Subcutaneous abdominal adipose tissue (tissue), 5 donors: ENCODE results near the gene FNIP2.

Experiments
- H3K27ac ChIP-seq: one replicate; pipeline ENCODE4 v1.7.0; 2013; ENCODE audit warnings: low read depth, mild to moderate bottlenecking, inconsistent platforms, low read length, moderate library complexity
- H3K27me3 ChIP-seq, 5 donors: one replicate each; pipeline ENCODE4 v1.7.0; 2013; ENCODE audit warnings: low read length in 5 of 5, inconsistent platforms in 1 of 5; ENCODE audit not compliant: control insufficient read depth in 5 of 5, insufficient read depth in 4 of 5
- H3K36me3 ChIP-seq, 5 donors: one replicate each; pipeline ENCODE4 v1.7.0; 2013; ENCODE audit warnings: low read length in 5 of 5; ENCODE audit not compliant: control insufficient read depth in 5 of 5, insufficient read depth in 5 of 5
- H3K4me1 ChIP-seq, 5 donors: one replicate each; pipeline ENCODE4 v1.7.0; 2013; ENCODE audit warnings: low read length in 5 of 5, mild to moderate bottlenecking in 3 of 5, moderate library complexity in 1 of 5; ENCODE audit not compliant: control insufficient read depth in 5 of 5, insufficient read depth in 5 of 5
- H3K4me3 ChIP-seq, 5 donors: one replicate each; pipeline ENCODE4 v1.7.0; 2013; ENCODE audit warnings: low read length in 5 of 5, low read depth in 1 of 5
- H3K9ac ChIP-seq, 5 donors: one replicate each; pipeline ENCODE4 v1.7.0; 2013; ENCODE audit warnings: low read length in 5 of 5, mild to moderate bottlenecking in 4 of 5, moderate library complexity in 3 of 5
- H3K9me3 ChIP-seq, 5 donors: one replicate each; pipeline ENCODE4 v1.7.0; 2013; ENCODE audit warnings: low read length in 5 of 5; ENCODE audit not compliant: control insufficient read depth in 5 of 5
- donor health status: healthy.
- donor health status: healthy.
- donor health status: healthy.
- donor health status: healthy.
- donor health status: healthy.

The FNIP2 gene

GRCh38 chr4:158859661-158860060 lies 90.8 kb downstream of the FNIP2 start:
- H3K4me1 ChIP-seq = peaks cover 0 to 4% (median 0%) of the 10 kb centered on the region in 5 donors

GRCh38 chr4:158860856-158861255 lies 92.0 kb downstream of the FNIP2 start:
- Histone ChIP-seq H3K4me1 (peaks cover 0 to 7% (median 3%) of the 10 kb centered on the region in 5 donors), H3K27ac (no peak overlapping the region), H3K9ac (no peak overlapping the region), H3K4me3 (no peak overlapping the region), H3K9me3 (no peaks in the 10 kb centered on the region), H3K36me3 (peaks cover 38 to 52% (median 48%) of the 10 kb centered on the region in 5 donors), H3K27me3 (no peaks in the 10 kb centered on the region)

More at GRCh38 chr4:158859661-158860060, 90.8 kb downstream of the FNIP2 start:
- no peak overlapping the region for H3K4me3 ChIP-seq
- H3K36me3 ChIP-seq = peaks cover 38 to 52% (median 48%) of the 10 kb centered on the region in 5 donors
- H3K9me3 ChIP-seq = no peaks in the 10 kb centered on the region
- no peak overlapping the region for H3K9ac ChIP-seq
- no peak overlapping the region for H3K27ac ChIP-seq
- H3K27me3 ChIP-seq = no peaks in the 10 kb centered on the region

GRCh38 chr4:158861281-158861680 lies 92.5 kb downstream of the FNIP2 start:
- Histone ChIP-seq H3K27me3 (no peaks in the 10 kb centered on the region), H3K4me3 (no peak overlapping the region), H3K36me3 (peaks cover 38 to 52% (median 48%) of the 10 kb centered on the region in 5 donors), H3K9ac (no peak overlapping the region), H3K4me1 (peaks cover 0 to 7% (median 4%) of the 10 kb centered on the region in 5 donors), H3K27ac (no peak overlapping the region), H3K9me3 (no peaks in the 10 kb centered on the region)

- Histone ChIP-seq H3K9me3 (no peaks in the 10 kb centered on the region), H3K27ac (no peak overlapping the region), H3K27me3 (no peaks in the 10 kb centered on the region), H3K9ac (no peak overlapping the region), H3K4me1 (peaks cover 0 to 7% (median 4%) of the 10 kb centered on the region in 5 donors), H3K4me3 (no peak overlapping the region), H3K36me3 (peaks cover 38 to 54% (median 48%) of the 10 kb centered on the region in 5 donors)
These were observed 92.9 kb downstream of the FNIP2 start for GRCh38 chr4:158861766-158862165.

GRCh38 chr4:158863296-158863695 lies 94.5 kb downstream of the FNIP2 start:
- H3K27ac ChIP-seq = no peak overlapping the region
- no peak overlapping the region for H3K4me3 ChIP-seq
- H3K9me3 ChIP-seq = no peaks in the 10 kb centered on the region
- peaks cover 0 to 5% (median 3%) of the 10 kb centered on the region in 5 donors for H3K4me1 ChIP-seq
- H3K27me3 ChIP-seq = no peaks in the 10 kb centered on the region
- no peak overlapping the region for H3K9ac ChIP-seq
- peaks cover 35 to 67% (median 56%) of the 10 kb centered on the region in 5 donors for H3K36me3 ChIP-seq

GRCh38 chr4:158865520-158866177 lies 96.8 kb downstream of the FNIP2 start:
- no peaks in the 10 kb centered on the region for H3K9me3 ChIP-seq
- no peak overlapping the region for H3K4me3 ChIP-seq
- H3K9ac ChIP-seq = no peak overlapping the region
- peaks cover 0 to 5% (median 3%) of the 10 kb centered on the region in 5 donors for H3K4me1 ChIP-seq
- no peak overlapping the region for H3K27ac ChIP-seq
- H3K27me3 ChIP-seq = no peaks in the 10 kb centered on the region
- H3K36me3 ChIP-seq = peaks cover 16 to 73% (median 62%) of the 10 kb centered on the region in 5 donors

- Histone ChIP-seq H3K9ac (no peak overlapping the region), H3K9me3 (no peaks in the 10 kb centered on the region), H3K27ac (no peak overlapping the region), H3K36me3 (peaks cover under 1 to 55% (median 40%) of the 10 kb centered on the region in 5 donors), H3K4me3 (no peak overlapping the region), H3K4me1 (peaks cover 0 to 13% (median 5%) of the 10 kb centered on the region in 5 donors), H3K27me3 (no peaks in the 10 kb centered on the region)
These were observed 100.2 kb downstream of the FNIP2 start for GRCh38 chr4:158869001-158869400.

- Histone ChIP-seq H3K27me3 (no peaks in the 10 kb centered on the region), H3K4me1 (peaks cover 0 to 13% (median 5%) of the 10 kb centered on the region in 5 donors), H3K9me3 (no peaks in the 10 kb centered on the region), H3K36me3 (peaks cover 2 to 50% (median 36%) of the 10 kb centered on the region in 5 donors), H3K9ac (peak overlapping the region in 1 of 5 donors; percentile 8), H3K4me3 (no peak overlapping the region), H3K27ac (no peak overlapping the region)
These were observed 100.9 kb downstream of the FNIP2 start for GRCh38 chr4:158869761-158870160.

- H3K4me1 ChIP-seq = peaks cover 0 to 13% (median 5%) of the 10 kb centered on the region in 5 donors
- no peak overlapping the region for H3K27ac ChIP-seq
- H3K36me3 ChIP-seq = peaks cover 2 to 50% (median 35%) of the 10 kb centered on the region in 5 donors
These were observed 101.4 kb downstream of the FNIP2 start for GRCh38 chr4:158870282-158870625.

GRCh38 chr4:158870626-158871334 lies 102.0 kb downstream of the FNIP2 start:
- H3K27me3 ChIP-seq = no peaks in the 10 kb centered on the region
- H3K4me3 ChIP-seq = no peak overlapping the region
- H3K9ac ChIP-seq = no peak overlapping the region
- H3K27ac ChIP-seq = no peak overlapping the region
- H3K9me3 ChIP-seq = no peaks in the 10 kb centered on the region
- H3K36me3 ChIP-seq = peaks cover 2 to 53% (median 35%) of the 10 kb centered on the region in 5 donors
- peaks cover 0 to 11% (median 2%) of the 10 kb centered on the region in 5 donors for H3K4me1 ChIP-seq

More at GRCh38 chr4:158870282-158870625, 101.4 kb downstream of the FNIP2 start:
- Histone ChIP-seq H3K9me3 (no peaks in the 10 kb centered on the region), H3K9ac (peak overlapping the region in 1 of 5 donors; percentile 8), H3K27me3 (no peaks in the 10 kb centered on the region), H3K4me3 (no peak overlapping the region)
